NCI-H524 treated with DMSO at 0.1 percent for 48 hours (cell line): ENCODE measurements around the gene STEAP2.

ENCODE experiments used
- DNase-seq: peaks from one replicate; lab custom pipeline; 2025; lab: John Stamatoyannopoulos, UW

STEAP2 gene

DNA sequence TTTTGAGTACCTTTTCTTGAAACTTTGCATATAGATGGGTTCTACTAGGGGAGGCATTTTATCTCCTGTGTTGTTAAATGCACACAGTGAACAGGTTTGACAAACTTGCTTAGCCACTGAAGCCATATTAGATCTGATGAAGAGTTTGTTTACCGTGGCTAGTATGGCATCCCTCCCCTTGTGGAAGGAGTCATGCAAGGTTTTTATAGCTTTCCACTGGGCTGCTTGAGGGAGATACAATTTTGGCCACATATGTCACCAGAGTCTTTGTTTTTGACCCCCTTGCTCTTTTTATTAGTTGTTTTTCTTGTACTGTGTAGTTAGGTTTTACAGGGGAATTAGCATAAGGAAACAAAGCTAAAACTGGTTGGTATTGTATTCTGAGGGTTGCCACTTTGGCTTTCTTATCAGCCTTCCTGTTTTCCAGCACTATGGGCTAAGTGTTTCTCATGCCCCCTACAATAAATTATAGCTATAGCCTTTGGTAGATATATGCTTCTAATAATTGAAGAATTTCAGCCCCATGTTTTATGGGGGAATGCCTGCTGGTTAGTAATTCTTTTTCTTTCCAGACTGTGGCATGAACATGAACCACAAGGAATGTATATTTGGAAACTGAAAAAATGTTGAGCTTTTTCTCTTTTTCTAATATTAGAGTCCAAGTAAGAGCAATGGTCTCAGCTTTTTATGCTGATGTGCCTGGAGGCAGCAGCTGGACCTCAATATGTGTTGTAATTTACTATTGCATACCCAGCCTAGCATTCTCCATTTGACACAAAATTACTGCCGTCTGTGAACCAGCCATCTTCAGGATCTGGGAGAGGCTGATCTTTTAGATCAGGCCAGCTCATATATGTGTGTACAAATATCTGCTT, 18.4 kb upstream of the STEAP2 start:
- DNase-seq, result no peak

- DNase-seq, result no peak
Observed at GRCh38 chr7:90194911-90195809, 16.4 kb upstream of the STEAP2 start.

DNA sequence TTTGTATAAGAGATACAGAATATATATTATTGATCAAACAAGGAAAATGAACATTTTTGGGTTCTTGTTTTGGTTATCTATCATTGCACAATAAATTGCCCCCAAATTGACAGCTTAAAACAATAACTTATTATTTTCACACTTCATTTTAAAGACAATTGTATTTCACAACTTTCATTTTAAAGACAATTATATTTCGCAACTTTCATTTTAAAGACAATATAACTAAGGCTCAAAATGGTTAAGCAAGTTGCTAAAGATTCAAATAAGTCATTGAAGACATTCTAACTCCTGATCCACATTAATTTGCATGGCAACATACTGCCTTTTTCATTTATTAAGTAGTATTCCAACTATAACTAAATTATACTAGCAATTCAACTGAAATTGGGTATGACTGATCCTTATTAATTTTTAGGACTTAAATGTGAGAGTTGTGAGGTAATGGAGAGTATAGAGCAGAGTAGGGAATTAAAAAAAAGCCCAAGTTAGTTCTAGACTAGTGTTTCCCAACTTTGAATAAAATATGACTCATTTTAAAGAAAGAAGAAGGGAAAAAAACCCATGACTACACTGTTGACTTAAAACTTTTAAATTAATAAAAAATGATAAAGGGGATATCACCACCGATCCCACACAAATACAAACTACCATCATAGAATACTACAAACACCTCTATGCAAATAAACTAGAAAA, 9.9 kb upstream of the STEAP2 start:
- no peak for DNase-seq

DNA sequence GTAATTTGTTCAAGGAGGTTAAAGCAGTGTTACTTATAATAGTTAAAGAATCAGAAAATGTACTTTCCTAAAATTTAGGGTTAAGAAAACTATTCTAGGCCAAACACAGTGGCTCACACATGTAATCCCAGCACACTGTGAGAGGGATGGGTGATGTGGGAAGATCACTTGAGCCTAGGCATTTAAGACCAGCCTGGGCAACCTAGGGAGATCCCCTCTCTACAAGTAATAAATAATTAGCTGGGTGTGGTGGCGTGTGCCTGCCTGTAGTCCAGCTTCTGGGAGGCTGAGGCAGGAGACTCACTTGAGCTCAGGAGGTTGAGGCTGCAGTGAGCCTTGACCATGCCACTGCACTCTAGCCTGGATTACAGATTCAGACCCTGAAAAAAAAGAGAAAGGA, 3.6 kb upstream of the STEAP2 start:
- no peak for DNase-seq

DNA sequence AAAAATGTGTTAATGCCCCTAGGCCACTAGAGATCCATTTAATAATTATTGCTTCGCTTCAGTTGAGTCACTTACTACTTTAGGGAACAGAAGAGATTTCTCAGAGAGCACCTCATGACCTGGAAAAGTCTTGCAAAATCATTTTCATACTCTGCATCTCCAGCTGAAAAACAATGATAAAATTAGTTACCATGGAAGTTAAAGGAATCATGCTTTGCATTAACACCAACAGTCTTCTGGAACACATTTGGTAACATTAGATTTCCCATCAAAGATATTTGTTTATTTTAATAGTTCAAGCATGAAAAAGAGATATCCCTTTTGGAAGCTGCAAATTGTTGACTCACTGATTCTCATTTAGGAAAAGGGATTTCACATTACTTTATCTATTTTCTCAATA, 1.8 kb upstream of the STEAP2 start:
- no peak for DNase-seq

GRCh38 chr7:90210475-90210874, 1.1 kb upstream of the STEAP2 start:
- no peak for DNase-seq

DNA sequence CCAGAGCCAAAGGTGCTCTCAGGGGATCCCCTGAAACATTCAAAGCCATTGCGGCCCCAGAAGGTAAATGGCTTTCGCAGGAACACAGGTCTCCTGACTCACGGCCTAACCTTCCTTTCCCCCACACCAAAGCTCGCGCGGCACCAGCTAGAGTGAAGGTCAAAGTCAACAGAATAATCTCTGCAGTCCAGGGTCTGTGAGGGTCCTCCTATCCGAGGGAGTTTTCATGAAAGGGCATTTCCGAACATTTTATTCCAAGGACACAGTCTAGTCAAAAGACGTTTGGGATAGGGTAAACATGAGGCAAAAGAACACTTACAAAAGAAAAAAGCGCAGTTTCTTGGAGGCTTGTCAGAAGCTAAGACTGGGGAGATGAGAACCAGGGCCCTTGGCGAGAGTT, 559 bp upstream of the STEAP2 start:
- DNase-seq, result no peak

- no peak for DNase-seq
Observed at GRCh38 chr7:90212149-90212495, 582 bp downstream of the STEAP2 start.

GRCh38 chr7:90213521-90213920, 2.0 kb downstream of the STEAP2 start:
- DNase-seq, result no peak

DNA sequence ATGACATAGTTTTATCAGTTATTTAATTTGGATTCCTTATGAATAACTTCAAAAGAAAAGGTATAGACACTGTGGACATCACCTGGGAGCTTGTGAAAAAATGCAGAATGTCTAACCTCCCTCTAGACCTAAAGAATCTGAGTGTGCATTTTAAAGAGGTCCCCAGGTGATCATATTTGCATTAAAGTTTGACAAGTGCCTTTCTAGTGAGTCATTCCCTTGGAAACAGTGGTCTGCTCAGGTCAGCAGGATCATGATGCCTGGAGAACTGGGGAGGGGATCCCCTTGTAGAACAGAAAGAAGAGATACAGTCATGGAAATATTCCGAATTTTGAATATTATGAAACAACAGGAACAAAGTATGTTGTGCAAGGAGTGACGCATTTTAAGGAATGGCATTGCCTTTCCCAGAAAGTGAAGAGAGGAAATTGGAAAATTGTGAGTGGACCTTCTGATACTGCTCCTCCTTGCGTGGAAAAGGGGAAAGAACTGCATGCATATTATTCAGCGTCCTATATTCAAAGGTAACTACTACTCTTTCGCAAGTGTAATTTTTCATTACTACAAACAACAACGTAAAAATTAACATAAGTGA, 4.6 kb downstream of the STEAP2 start:
- DNase-seq, result no peak

GRCh38 chr7:90216771-90217170, 5.2 kb downstream of the STEAP2 start:
- DNase-seq, result no peak

GRCh38 chr7:90222390-90222789, 10.8 kb downstream of the STEAP2 start:
- DNase-seq, result no peak

DNA sequence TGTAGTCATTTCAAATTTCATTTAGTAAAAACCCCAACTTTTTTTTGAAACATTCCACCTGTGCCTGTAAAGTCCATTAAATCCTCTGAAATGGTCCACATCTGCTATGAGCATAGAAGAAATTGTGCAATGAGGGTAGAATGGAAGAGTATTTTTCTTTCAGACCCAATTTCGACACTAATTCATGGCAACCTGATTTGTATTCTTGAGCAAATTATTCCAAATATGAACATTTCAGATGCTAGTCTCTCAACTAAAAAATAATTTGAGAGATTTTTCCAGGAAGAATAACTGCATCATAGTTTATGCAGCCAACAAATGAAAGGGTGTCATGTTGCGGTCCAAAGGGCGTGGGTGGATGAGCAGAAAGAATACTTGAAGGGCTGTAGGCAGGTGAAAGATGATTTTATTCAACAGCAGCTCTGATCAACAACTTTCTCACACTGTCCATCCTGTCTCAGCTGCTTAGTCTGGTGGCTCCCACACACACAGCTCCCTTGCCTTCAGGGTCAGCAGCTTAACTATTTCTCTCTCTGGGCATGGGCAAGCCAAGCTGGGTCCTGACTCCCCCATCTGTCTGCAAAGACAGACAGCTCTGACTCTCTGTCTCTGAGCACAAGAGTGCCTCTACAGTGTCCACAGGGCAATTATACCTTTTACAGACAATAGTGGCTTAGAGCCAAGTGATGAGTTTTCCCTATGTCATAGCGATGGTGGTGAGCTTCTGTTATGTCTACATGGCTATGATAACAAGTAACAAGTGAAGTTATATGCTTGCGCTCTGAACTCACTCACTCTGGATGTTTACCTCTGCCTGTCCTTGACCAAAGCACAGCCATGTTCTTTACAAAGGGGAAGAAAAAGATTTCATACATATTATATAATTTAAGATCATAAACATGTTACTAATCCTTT, 11.5 kb downstream of the STEAP2 start:
- DNase-seq, result no peak

DNA sequence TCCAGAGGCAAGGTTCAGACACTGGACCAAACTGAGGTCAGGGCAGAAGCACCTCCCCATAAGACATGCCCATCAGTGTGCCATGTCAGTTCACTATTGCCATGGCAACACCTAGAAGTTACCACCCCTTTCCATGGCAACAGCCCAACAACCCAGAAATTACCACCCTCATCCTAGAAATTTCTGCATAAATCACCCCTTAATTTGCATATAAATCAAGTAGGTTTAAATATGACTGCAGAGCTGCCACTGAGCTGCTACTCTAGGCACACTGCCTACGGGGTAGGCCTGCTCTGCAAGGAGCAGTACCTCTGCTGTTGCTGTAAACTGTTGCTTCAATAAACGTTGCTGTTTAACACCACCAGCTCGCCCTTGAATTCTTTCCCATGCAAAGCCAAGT, 12.7 kb downstream of the STEAP2 start:
- DNase-seq, result no peak

GRCh38 chr7:90225181-90225580, 13.6 kb downstream of the STEAP2 start:
- no peak for DNase-seq

GRCh38 chr7:90225601-90226000, 14.1 kb downstream of the STEAP2 start:
- DNase-seq, result no peak

DNA sequence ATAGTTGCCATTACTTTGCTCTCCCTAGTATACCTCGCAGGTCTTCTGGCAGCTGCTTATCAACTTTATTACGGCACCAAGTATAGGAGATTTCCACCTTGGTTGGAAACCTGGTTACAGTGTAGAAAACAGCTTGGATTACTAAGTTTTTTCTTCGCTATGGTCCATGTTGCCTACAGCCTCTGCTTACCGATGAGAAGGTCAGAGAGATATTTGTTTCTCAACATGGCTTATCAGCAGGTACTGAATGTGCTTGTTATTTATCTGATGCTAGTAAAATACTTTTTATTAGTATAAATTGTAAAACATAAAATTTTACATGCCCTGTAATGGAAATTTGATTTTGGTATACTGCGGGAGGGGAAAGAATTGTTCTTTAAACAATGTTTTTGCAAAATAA, 15.7 kb downstream of the STEAP2 start:
- DNase-seq, result no peak

GRCh38 chr7:90229682-90230081, 18.1 kb downstream of the STEAP2 start:
- no peak for DNase-seq

DNA sequence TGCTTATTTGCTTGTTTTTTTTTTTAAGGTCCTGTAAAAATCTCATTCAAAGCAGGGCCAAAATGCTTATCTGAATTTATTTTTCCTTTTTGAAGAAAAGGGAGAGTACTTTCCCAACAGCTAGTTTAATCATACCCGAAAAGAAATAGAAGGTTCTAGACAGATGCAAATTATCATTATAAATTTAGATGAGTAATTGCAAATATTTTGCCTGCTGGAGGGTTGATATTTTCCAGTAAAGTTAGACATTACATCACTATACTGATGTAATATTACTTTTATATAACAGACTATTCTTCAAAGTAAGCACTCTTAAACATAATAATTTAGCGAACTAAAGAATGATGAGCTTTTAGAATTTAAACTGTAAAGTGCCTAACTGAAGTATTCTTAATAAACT, 19.3 kb downstream of the STEAP2 start:
- DNase-seq, result no peak

DNA sequence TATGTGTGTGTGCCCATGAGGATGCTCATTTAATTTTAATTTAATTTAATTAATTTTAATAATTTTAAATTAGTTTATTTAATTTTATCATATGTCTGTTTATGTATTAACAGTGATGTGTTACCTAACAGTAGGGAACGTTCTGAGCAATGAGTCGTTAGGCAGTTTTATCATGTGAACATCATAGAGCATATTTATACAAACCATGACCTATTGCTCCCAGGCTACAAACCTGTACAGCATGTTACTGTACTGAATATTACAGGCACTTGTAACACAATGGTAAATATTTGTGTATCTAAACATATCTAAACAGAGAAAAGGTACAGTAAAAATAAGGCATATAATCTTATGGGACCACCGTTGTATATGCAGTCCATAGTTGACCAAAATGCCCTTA, 19.8 kb downstream of the STEAP2 start:
- no peak for DNase-seq

GRCh38 chr7:90232430-90232829, 20.9 kb downstream of the STEAP2 start:
- no peak for DNase-seq
